T47D (cell line): Measurements from ENCODE around the gene PREP.

Source experiments
- DNase-seq, 2 experiments: peaks; one replicate each; pipeline versions ENCODE4 v3.0.0 to v3.0.0-alpha.2; 2011 to 2012; ENCODE audit warnings: low read depth in 1 of 2, low spot score in 1 of 2
- JUND ChIP-seq: IDR thresholded peaks from 2 replicates; pipeline ENCODE4 v1.6.1; 2012; ENCODE audit warnings: low read depth
- in situ Hi-C: cut with HindIII; loops from 2 replicates; pipeline ENCODE4 v1.10.0; 2016; ENCODE audit warnings: low sequenced_read_pairs, low pct_unique_long_range_greater_than_20kb

PREP gene

GRCh38 chr6:105280033-105280432, 122.8 kb downstream of the PREP start:
- no peak for DNase-seq
- in situ Hi-C loops: no loop called here
- no peak for TF ChIP-seq JUND

GRCh38 chr6:105279463-105279862, 123.4 kb downstream of the PREP start:
- no peak for TF ChIP-seq JUND
- in situ Hi-C loops: no loop called here
- DNase-seq: no peak

- no peak for DNase-seq
- in situ Hi-C loops: no loop called here
- TF ChIP-seq JUND: no peak
Measured at GRCh38 chr6:105278813-105279212, 124.1 kb downstream of the PREP start.

- in situ Hi-C loops: no loop called here
- DNase-seq: no peak
- no peak for TF ChIP-seq JUND
Measured at GRCh38 chr6:105278035-105278434, 124.8 kb downstream of the PREP start.

- DNase-seq: no peak
- no peak for TF ChIP-seq JUND
- in situ Hi-C loops: no loop called here
Measured at GRCh38 chr6:105276374-105276773, 126.5 kb downstream of the PREP start.

GRCh38 chr6:105275542-105275941, 127.3 kb downstream of the PREP start:
- no peak for DNase-seq
- in situ Hi-C loops: no loop called here
- TF ChIP-seq JUND: no peak

- in situ Hi-C loops: no loop called here
- no peak for DNase-seq
- no peak for TF ChIP-seq JUND
Measured at GRCh38 chr6:105274678-105275077, 128.2 kb downstream of the PREP start.

- in situ Hi-C loops: no loop called here
- DNase-seq: no peak
- no peak for TF ChIP-seq JUND
Measured at GRCh38 chr6:105273589-105273988, 129.3 kb downstream of the PREP start.

- in situ Hi-C loops: no loop called here
- TF ChIP-seq JUND: no peak
- DNase-seq: no peak
Measured at GRCh38 chr6:105272786-105273185, 130.1 kb downstream of the PREP start.

- in situ Hi-C loops: no loop called here
- TF ChIP-seq JUND: no peak
- no peak for DNase-seq
Measured at GRCh38 chr6:105270511-105270910, 132.4 kb downstream of the PREP start.

- DNase-seq: no peak
- no peak for TF ChIP-seq JUND
- in situ Hi-C loops: no loop called here
Measured at GRCh38 chr6:105269390-105269789, 133.5 kb downstream of the PREP start.

GRCh38 chr6:105263685-105264610, 138.9 kb downstream of the PREP start:
- in situ Hi-C loops: no loop called here
- DNase-seq: no peak
- no peak for TF ChIP-seq JUND

- in situ Hi-C loops: no loop called here
- no peak for TF ChIP-seq JUND
- DNase-seq: no peak
Measured at GRCh38 chr6:105259913-105260889, 142.7 kb downstream of the PREP start.
